IPS DF 4.7 (cell line): ENCODE measurements around the gene LAX1.
"Not testable (repeated sequence)": the region's sequence is repeated elsewhere in the genome, so short reads cannot be mapped to it uniquely, and the experiment has no call there.

Source experiments
- DNase-seq: peaks from one replicate; pipeline ENCODE4 v3.0.0-alpha.2; 2013; ENCODE audit warnings: low spot score; ENCODE audit errors: extremely low read depth

LAX1 gene

GRCh38 chr1:203765029-203765837 lies at the start of gene LAX1:
Gene LAX1, plus strand, starts transcription at chr1:203765183. Its CDS starts 383 bp downstream, at chr1:203765566.
- no peak for DNase-seq

GRCh38 chr1:203717120-203717519 lies 47.9 kb upstream of the LAX1 start:
- no peak for DNase-seq

- DNase-seq = no peak
Measured at GRCh38 chr1:203720242-203720641, 44.7 kb upstream of the LAX1 start.

- DNase-seq = no peak
Measured at GRCh38 chr1:203722909-203723308, 42.1 kb upstream of the LAX1 start.

- no peak for DNase-seq
Measured at GRCh38 chr1:203726417-203726867, 38.5 kb upstream of the LAX1 start.

GRCh38 chr1:203733009-203733863 lies 31.7 kb upstream of the LAX1 start:
- DNase-seq = no peak

- no peak for DNase-seq
Measured at GRCh38 chr1:203742436-203742835, 22.5 kb upstream of the LAX1 start.

- peak; percentile 16 for DNase-seq
Measured at GRCh38 chr1:203743091-203743571, 21.9 kb upstream of the LAX1 start.

- DNase-seq = no peak
Measured at GRCh38 chr1:203744075-203744972, 20.7 kb upstream of the LAX1 start.

- no peak for DNase-seq
Measured at GRCh38 chr1:203746281-203746680, 18.7 kb upstream of the LAX1 start.

- no peak for DNase-seq
Measured at GRCh38 chr1:203751051-203751450, 13.9 kb upstream of the LAX1 start.

GRCh38 chr1:203751618-203752361 lies 13.2 kb upstream of the LAX1 start:
- not testable (repeated sequence) for DNase-seq

- no peak for DNase-seq
Measured at GRCh38 chr1:203754455-203754864, 10.5 kb upstream of the LAX1 start.

- no peak for DNase-seq
Measured at GRCh38 chr1:203756036-203756435, 8.9 kb upstream of the LAX1 start.

- not testable (repeated sequence) for DNase-seq
Measured at GRCh38 chr1:203758749-203759148, 6.2 kb upstream of the LAX1 start.

- no peak for DNase-seq
Measured at GRCh38 chr1:203760506-203760905, 4.5 kb upstream of the LAX1 start.

GRCh38 chr1:203761958-203762357 lies 3.0 kb upstream of the LAX1 start:
- DNase-seq = not testable (repeated sequence)

- DNase-seq = no peak
Measured at GRCh38 chr1:203763505-203763904, 1.5 kb upstream of the LAX1 start.

- no peak for DNase-seq
Measured at GRCh38 chr1:203764105-203765028, 616 bp upstream of the LAX1 start.
